OCI-LY1 (cell line): ENCODE results near the gene PPP2R2C.

Experiments
- CTCF ChIP-seq: fragments of 200-600 bp; sonication (generic), shearing (Covaris generic); IDR thresholded peaks from 2 replicates; pipeline ENCODE4 v1.5.1; 2017; ENCODE audit warnings: mild to moderate bottlenecking, antibody characterized with exemption, low read length, moderate library complexity, mixed read lengths
- EZH2 ChIP-seq: fragments of 200-600 bp; sonication (generic), shearing (Covaris generic); IDR thresholded peaks from 2 replicates; pipeline ENCODE4 v1.8.0; 2017; ENCODE audit warnings: borderline replicate concordance, mixed run types, mild to moderate bottlenecking, antibody characterized with exemption, low read length, moderate library complexity, mixed read lengths

GRCh38 chr4:6366581-6366980 is 105.8 kb downstream of the PPP2R2C start:
- no peak for TF ChIP-seq CTCF
- no peak for TF ChIP-seq EZH2
